ENCODE results near the gene SLC25A5.

SLC25A5 gene

GRCh38 chrX:119507206-119507605, 39.0 kb downstream of the SLC25A5 start:
- DNase-seq = no peak

GRCh38 chrX:119512146-119512800, 44.0 kb downstream of the SLC25A5 start:
- no peak for DNase-seq

GRCh38 chrX:119516157-119516702, 48.0 kb downstream of the SLC25A5 start:
- peak; percentile 19 for DNase-seq

DNA sequence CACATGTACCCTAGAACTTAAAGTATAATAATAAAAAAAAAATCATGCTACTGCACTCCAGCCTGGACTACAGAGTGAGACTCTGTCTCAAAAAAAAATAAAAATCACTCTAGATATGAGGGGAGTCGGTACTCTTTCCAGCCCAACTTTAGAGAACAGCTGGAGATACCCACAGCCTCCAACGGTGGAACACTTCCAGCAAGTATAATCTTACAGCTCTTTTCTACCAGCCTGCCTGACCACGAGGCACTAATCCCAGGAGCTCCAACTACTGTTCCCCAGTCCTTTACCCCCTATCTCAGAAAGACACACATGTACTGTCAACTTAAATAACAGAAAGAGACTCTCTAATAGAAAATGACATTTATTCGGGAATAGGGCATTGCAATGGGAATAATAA, 50.1 kb downstream of the SLC25A5 start:
- no peak for DNase-seq
